Activated CD4-positive, alpha-beta T cell treated with anti-CD3 and anti-CD28 coated beads, Interleukin-2, Interleukin-4, amounts not matched to agents 100 ng/mL and 50 ng/mL, durations not matched to agents 16 hours and 8 hours (primary cell): ENCODE measurements around the gene C5AR1.
"Not testable (repeated sequence)": the region's sequence is repeated elsewhere in the genome, so short reads cannot be mapped to it uniquely, and the experiment has no call there.

Experiments
- DNase-seq: peaks from one replicate; pipeline ENCODE4 v3.0.0-alpha.2; 2020; ENCODE audit warnings: low spot score

The C5AR1 gene

GRCh38 chr19:47365455-47365854 lies 55.8 kb downstream of the C5AR1 start:
- not testable (repeated sequence) for DNase-seq

- DNase-seq: no peak
Measured at GRCh38 chr19:47370045-47370611, 60.5 kb downstream of the C5AR1 start.

- no peak for DNase-seq
Measured at GRCh38 chr19:47371261-47371660, 61.6 kb downstream of the C5AR1 start.
